Measurements from ENCODE around the gene MGST2. TPM values are rescaled to one million over a fixed set of nuclear protein-coding genes. Genes with fewer than 3 reads are reported as not detected.

The MGST2 gene
- total RNA-seq, 1 donor from 2014 or later, result 134 TPM

- Histone ChIP-seq H3K27me3 (ENCODE audit: low read depth) (no peaks in the 10 kb centered on the region), H3K4me3 (no peak overlapping the region), H3K9me3 (replicated peaks) (no peaks in the 10 kb centered on the region), H3K4me1 (peaks cover 68% of the 10 kb centered on the region), H3K27ac (replicated peaks) (no peak overlapping the region), H3K36me3 (peaks cover 23% of the 10 kb centered on the region)
- no peak for TF ChIP-seq CTCF (IDR thresholded peaks at IDR 0.05; ENCODE audit: borderline replicate concordance)
- intact Hi-C loops (cut with micrococcal nuclease), result no loop called here
- no peak for DNase-seq
Measured at GRCh38 chr4:139672732-139673131, 7.1 kb downstream of the MGST2 start.

GRCh38 chr4:139674875-139675550 is 9.4 kb downstream of the MGST2 start:
- TF ChIP-seq CTCF (IDR thresholded peaks at IDR 0.05; ENCODE audit: borderline replicate concordance), result no peak
- H3K36me3 ChIP-seq, result peaks cover 46% of the 10 kb centered on the region

DNA sequence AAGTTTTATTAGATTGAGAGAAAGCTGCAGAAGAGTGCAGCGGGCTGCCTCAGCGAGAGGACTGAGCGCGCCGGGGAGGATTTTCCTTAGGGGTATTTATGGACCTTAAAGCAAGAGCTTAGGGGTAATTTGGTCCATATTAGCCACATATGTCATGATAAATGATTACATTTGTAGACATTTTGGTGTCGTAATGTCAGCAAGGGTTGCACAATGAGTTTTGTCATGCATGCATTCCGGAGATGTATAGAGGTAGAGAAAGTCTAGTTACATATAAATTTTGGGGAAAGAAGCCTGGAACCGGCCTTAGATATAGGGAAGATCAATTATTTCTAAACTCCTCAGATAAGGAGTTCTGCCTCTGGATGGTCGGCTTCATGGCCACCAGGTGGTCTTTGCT is 10.0 kb downstream of the MGST2 start:
- H3K4me3 ChIP-seq, result no peak overlapping the region
- no peaks in the 10 kb centered on the region for H3K27me3 ChIP-seq (ENCODE audit: low read depth)
- intact Hi-C loops (cut with micrococcal nuclease), result no loop called here
- H3K9me3 ChIP-seq (replicated peaks), result no peaks in the 10 kb centered on the region
- no peak for DNase-seq
- H3K27ac ChIP-seq (replicated peaks), result no peak overlapping the region
- TF ChIP-seq CTCF (IDR thresholded peaks at IDR 0.05; ENCODE audit: borderline replicate concordance), result no peak
- peaks cover 48% of the 10 kb centered on the region for H3K4me1 ChIP-seq
- peaks cover 51% of the 10 kb centered on the region for H3K36me3 ChIP-seq

More at GRCh38 chr4:139674875-139675550, 9.4 kb downstream of the MGST2 start:
- Histone ChIP-seq H3K4me3 (no peak overlapping the region), H3K27me3 (ENCODE audit: low read depth) (no peaks in the 10 kb centered on the region), H3K27ac (replicated peaks) (peak overlapping the region; percentile 15), H3K4me1 (peaks cover 47% of the 10 kb centered on the region), H3K9me3 (replicated peaks) (no peaks in the 10 kb centered on the region)
- no peak for DNase-seq
- intact Hi-C loops (cut with micrococcal nuclease), result no loop called here

DNA sequence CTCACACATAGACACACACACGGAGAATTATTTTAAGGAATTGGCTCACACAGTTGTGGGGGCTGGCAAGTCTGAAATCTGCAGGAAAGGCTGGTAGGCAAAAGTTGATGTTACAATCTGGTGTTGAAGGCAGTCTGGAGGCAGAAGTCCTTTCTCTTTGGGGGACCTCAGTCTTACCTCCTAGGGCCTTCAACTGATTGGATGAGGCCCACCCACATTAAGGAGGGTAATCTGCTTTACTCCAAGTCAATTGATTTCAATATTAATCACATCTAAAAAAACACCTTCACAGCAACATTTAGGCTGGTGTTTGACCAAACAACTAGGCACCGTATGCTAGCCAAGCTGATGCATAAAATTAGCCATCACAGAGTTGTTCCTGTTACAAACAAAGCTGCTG is 10.7 kb downstream of the MGST2 start:
- DNase-seq, result no peak
- intact Hi-C loops (cut with micrococcal nuclease), result no loop called here
- Histone ChIP-seq H3K27me3 (ENCODE audit: low read depth) (no peaks in the 10 kb centered on the region), H3K4me1 (peaks cover 49% of the 10 kb centered on the region), H3K9me3 (replicated peaks) (no peaks in the 10 kb centered on the region), H3K4me3 (no peak overlapping the region), H3K36me3 (peaks cover 47% of the 10 kb centered on the region), H3K27ac (replicated peaks) (no peak overlapping the region)
- no peak for TF ChIP-seq CTCF (IDR thresholded peaks at IDR 0.05; ENCODE audit: borderline replicate concordance)

DNA sequence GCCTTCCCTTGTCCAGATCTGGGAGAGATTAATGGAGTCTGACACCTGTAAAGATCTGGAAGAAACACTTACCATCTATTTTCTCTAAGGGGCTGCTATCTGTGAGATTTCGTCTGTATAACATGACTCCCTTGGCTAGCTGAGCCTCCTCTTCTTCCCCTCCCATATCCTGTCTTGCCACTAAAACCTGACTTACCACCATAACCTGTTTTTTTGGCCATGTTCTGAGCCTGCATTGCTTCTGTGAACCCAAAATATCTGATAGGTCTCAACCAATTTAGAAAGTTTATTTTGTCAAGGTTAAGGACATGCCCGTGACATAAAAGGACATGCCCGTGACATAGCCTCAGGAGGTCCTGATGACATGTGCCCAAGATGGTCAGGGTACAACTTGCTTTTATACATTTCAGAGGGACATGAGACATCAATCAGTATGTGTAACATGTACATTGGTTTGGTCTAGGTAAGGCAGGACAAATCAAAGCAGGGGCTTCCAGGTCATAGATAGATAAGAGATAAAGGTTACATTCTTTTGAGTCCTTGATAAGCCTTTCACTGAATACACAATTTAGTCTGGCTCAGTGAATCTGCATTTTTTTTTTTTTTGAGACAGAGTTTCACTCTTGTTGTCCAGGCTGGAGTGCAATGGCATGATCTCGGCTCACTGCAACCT is 11.4 kb downstream of the MGST2 start:
- no peak for TF ChIP-seq CTCF (IDR thresholded peaks at IDR 0.05; ENCODE audit: borderline replicate concordance)
- Histone ChIP-seq H3K27ac (replicated peaks) (peak overlapping the region; percentile 21), H3K4me3 (no peak overlapping the region), H3K36me3 (peaks cover 42% of the 10 kb centered on the region), H3K4me1 (peaks cover 56% of the 10 kb centered on the region), H3K9me3 (replicated peaks) (no peaks in the 10 kb centered on the region), H3K27me3 (ENCODE audit: low read depth) (no peaks in the 10 kb centered on the region)
- intact Hi-C loops (cut with micrococcal nuclease), result no loop called here
- DNase-seq, result no peak
